Non-pigmented ciliary epithelial cell (primary cell): Measurements from ENCODE around the gene DNAJB12.
"Not testable (repeated sequence)": the region's sequence is repeated elsewhere in the genome, so short reads cannot be mapped to it uniquely, and the experiment has no call there.

Experiments
- DNase-seq: peaks from one replicate; pipeline ENCODE4 v3.0.0-alpha.2; 2010; ENCODE audit warnings: low read depth

Gene DNAJB12

GRCh38 chr10:72354356-72355213 lies at the start of gene DNAJB12:
DNAJB12 (minus strand) TSS chr10:72354919; CDS start chr10:72354897, 22 bp downstream.
- DNase-seq, result peak; percentile 89

DNA sequence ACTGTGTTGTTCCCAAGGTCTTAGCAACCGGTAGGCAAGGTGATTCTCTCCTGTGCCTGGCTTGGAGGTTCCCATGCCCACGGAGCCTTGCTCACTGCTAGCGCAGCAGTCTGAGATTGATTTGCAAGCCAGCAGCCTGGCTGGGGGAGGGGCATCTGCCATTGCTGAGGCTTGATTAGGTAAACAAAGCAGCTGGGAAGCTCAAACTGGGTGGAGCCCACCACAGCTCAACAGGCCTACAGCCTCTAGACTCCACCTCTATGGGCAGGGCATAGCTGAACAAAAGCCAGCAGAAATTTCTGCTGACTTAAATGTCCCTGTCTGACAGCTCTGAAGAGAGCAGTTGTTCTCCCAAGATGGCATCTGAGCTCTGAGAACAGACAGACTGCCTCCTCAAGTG lies 40.9 kb upstream of the DNAJB12 start:
- DNase-seq, result not testable (repeated sequence)

DNA sequence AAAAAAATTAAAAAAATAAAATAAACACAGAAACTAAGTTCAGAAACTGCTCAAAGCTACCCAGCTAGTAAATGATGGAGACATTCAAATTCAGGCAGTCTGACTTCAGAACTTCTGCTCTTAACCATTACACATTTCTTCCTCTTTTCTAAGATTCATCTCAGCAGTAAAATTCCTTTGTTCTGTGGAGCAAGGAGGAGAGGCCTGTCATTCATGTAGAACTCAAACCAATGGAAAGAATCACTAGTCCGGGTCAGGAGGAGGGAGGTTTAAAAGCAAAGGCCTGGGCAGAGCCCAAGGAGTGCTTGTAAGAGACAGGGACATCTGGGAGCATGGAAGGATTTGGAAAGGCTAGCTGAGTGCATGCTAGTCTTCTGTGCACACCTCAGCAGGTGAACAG lies 37.9 kb upstream of the DNAJB12 start:
- DNase-seq, result no peak

DNA sequence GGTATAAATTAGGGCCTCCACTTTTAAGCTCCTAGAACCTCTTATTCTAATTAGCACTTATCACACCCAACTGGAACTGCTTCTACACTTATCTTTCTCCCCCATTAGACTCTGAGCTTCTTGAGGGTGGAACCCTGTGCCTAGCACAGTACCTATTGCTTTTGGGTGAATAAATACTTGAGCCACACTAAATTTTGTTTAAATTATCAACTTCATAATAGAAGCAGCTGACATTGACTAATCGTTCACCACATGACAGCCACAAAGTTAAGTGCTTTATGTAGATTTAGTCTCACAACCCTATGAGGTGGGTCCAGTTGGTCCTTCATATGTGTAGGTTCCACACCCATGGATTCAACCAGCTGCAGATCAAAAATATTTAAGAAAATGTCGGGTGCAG lies 36.0 kb upstream of the DNAJB12 start:
- no peak for DNase-seq

DNA sequence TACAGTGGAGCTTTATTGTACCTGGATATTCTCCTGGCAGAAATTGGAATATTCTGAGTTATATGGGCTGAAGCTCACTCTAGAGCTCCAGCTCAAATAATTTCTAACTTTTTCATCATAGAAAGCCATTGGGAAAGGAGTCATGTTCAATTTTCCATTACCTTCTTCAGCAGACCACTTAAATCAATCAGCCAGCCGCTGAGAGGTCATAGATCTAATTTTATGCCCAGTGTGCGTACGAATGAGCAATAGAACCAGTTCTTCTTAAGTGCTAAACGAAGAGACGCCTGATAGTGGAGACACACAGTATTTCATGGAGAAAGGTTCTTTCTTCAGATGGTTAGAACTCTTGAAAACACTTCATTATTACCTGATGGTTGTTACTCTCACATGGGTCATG lies 35.0 kb upstream of the DNAJB12 start:
- no peak for DNase-seq

- DNase-seq, result no peak
These were observed 34.3 kb upstream of the DNAJB12 start for GRCh38 chr10:72389014-72389413.

GRCh38 chr10:72388062-72388461 lies 33.3 kb upstream of the DNAJB12 start:
- no peak for DNase-seq

DNA sequence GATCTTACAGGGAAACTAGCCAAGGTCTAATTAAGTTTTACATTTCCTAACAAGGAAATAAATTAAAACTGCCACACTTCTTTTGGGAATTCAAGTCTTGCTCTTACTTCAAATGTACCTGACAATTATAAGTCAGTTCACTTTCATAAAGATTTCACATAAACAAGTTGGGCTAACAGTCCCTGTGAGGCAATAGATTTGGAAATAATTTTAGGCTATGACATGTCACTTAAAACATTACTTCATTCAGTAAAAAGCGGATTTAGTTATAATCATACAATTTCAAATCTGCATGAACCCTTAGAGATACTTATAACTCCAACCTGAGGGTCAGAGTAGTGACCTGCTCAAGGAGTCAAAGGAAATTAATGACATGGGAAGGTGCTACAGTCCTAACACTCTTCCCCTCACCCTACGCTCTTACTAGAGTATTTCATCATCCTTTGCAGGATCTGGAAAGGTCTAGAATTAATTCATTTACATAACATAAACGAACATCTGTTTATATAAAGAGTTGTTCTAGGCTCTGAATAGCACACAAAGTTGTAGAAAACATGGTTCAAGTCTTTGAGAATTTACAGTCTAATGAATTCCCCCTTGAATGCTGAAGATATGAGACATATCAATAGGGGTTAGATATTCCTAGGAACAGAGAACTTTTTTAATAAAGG lies 32.3 kb upstream of the DNAJB12 start:
- DNase-seq, result no peak

GRCh38 chr10:72385724-72386123 lies 31.0 kb upstream of the DNAJB12 start:
- DNase-seq, result no peak

DNA sequence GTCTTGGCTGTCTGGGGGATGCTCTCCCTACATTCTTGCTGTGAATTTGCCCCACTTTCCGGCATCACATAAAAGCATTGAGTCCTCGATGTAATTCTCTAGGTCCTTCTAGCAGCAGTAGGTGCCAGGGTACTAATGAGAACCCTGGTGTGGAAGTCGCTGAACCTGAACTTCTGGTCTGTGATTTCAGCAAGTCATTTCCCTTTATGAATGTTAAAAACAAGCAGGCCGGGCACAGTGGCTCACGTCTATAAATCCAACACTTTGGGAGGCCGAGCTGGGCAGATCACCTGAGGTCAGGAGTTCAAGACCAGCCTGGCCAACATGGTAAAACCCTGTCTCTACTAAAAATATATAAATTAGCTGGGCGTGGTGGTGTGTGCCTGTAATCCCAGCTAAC lies 30.3 kb upstream of the DNAJB12 start:
- not testable (repeated sequence) for DNase-seq

- DNase-seq, result no peak
These were observed 25.1 kb upstream of the DNAJB12 start for GRCh38 chr10:72379776-72380175.

DNA sequence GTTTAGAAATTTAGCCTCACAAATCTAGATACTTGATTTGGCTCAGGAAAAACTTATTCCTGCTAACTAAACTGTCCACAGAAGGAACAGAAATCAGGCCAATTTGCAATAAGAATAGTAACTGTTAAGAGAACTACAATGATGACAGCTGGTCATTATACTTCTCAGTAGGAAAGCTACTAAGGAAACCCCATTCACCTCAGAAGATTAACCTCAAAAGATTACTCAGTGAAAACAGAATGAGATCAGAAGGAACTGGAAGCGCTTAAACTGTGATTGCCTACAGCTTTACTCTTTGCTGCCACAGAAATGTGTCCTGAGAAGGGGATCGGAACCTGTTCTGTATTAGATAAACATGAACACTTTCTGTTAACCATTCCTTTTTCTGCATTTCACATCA lies 24.3 kb upstream of the DNAJB12 start:
- DNase-seq, result no peak

DNA sequence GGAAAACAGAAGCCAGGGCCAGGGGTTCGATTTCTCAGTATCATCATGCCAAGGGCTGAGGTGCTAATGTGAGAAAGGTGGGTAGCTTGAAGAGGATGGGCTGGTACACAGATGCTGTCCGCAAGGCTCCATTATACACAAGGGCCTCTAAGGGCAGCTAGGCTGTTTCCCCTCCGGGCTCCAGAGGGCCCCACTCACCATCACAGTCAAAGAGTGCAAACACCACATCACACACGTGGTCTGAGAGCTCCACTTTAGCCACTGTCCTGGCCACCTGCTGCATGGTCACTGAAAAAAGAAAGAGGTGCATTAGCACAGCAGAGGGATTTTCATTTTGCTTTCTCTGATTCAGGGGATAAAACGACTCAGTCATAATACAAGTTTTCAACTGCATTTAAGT lies 20.9 kb upstream of the DNAJB12 start:
- no peak for DNase-seq

- no peak for DNase-seq
These were observed 20.5 kb upstream of the DNAJB12 start for GRCh38 chr10:72375173-72375572.

- DNase-seq, result no peak
These were observed 15.5 kb upstream of the DNAJB12 start for GRCh38 chr10:72370201-72370722.

GRCh38 chr10:72367301-72367960 lies 12.7 kb upstream of the DNAJB12 start:
- DNase-seq, result no peak

GRCh38 chr10:72365106-72365895 lies 10.6 kb upstream of the DNAJB12 start:
- DNase-seq, result no peak

GRCh38 chr10:72364239-72364777 lies 9.6 kb upstream of the DNAJB12 start:
- peak; percentile 86 for DNase-seq

DNA sequence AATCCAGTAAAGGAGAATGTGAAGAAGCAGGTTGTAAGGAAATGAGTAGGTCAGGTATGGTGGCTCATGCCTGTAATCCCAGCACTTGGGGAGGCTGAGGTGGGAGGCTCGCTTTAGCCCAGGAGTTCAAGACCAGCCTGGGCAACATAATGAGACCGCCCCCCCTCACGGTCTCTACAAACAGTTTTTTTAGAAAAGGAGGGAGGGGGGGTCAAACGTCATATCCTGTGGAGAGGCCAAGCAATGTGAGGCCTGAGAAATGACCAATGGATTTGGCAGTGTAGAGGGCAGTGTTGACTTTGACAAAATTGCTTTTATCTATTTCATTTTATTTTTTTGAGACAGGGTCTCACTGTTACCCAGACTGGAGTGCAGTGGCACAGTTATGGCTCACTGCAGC lies 2.3 kb upstream of the DNAJB12 start:
- DNase-seq, result no peak

DNA sequence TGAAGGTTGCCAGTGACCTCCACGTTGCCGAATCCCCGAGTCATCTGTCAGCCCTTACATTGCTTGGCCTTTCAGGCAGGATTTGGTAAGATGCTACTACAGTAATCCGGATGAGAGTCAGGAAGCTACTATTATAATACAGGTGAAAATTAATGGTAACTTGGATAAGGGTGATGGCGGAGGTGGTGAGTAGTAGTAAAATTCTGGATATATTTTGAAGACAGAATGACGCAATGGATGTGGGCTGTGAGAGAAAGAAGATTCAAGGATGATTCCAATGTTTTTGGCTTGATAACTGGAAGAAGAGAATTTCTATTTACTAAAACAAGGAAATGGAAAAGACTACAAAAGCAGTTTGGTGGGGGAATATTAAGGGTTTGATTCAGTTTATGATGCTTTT lies 1.4 kb upstream of the DNAJB12 start:
- DNase-seq, result no peak

DNA sequence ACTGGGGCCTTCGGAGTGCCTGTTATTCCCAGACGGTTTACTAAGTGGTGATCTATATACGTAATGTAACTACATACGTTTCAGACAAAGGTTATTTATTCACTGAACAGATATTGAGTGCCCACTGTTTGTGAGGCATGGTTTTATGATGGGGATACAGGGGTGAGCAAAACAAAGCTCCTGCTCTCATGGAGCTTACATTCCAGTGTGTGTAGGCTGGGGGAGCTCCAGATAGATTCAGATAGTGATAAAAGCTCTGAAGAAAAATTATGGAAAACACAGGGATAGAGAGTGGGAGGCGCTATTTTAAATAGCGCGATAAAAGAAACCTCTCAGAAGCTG lies 466 bp upstream of the DNAJB12 start:
- no peak for DNase-seq

- no peak for DNase-seq
These were observed 759 bp downstream of the DNAJB12 start for GRCh38 chr10:72353965-72354355.
